Breast epithelium (tissue), 4 donors: ENCODE results near the gene ATP13A2. TPM values are rescaled to one million over a fixed set of nuclear protein-coding genes. Genes with fewer than 3 reads are reported as not detected.

Experiments used
- DNase-seq, 2 donors: peaks; one replicate each; pipeline ENCODE4 v3.0.0-alpha.2; 2019; ENCODE audit warnings: low spot score in 2 of 2
- H3K27ac ChIP-seq, 2 donors: fragments of 200-600 bp; sonication (generic) in 1 of 2; one replicate each; pipeline ENCODE4 v1.5.1; 2016 to 2019; ENCODE audit warnings: mild to moderate bottlenecking in 1 of 2
- H3K27me3 ChIP-seq, 2 donors: fragments of 200-600 bp; sonication (generic) in 1 of 2; one replicate each; pipeline versions ENCODE4 v1.5.1 to v1.6.0; 2017 to 2019; ENCODE audit warnings: control low read depth in 1 of 2, mild to moderate bottlenecking in 1 of 2
- H3K36me3 ChIP-seq: fragments of 200-600 bp; one replicate; pipeline ENCODE4 v1.5.1; 2019
- H3K4me1 ChIP-seq, 2 donors: fragments of 200-600 bp; sonication (generic); one replicate each; pipeline ENCODE4 v1.5.1; 2016 to 2019; ENCODE audit warnings: control low read depth in 1 of 2
- H3K4me3 ChIP-seq, 3 donors: fragments of 200-600 bp; sonication (generic); 1 replicate in 2 of 3; 2 replicates in 1 of 3; pipeline ENCODE4 v1.5.1; 2016 to 2019; ENCODE audit warnings: mild to moderate bottlenecking in 3 of 3, moderate library complexity in 2 of 3
- H3K9me3 ChIP-seq, 2 donors: fragments of 200-600 bp; sonication (generic) in 1 of 2; one replicate each; pipeline ENCODE4 v1.5.1; 2016 to 2019; ENCODE audit warnings: control low read depth in 1 of 2
- POLR2A ChIP-seq: fragments of 450-650 bp; IDR thresholded peaks from one replicate; pipeline ENCODE4 v1.6.1; 2016; ENCODE audit warnings: antibody characterized with exemption, mild to moderate bottlenecking, moderate library complexity
- POLR2AphosphoS5 ChIP-seq, 3 donors: sonication (generic); formaldehyde crosslinking; IDR thresholded peaks; one replicate each; pipeline ENCODE4 v1.6.1; 2017; ENCODE audit warnings: antibody characterized with exemption in 3 of 3
- intact Hi-C: fragments of 100-400 bp; cut with DNase I; formaldehyde crosslinking; loops from one replicate; pipeline ENCODE4 v1.15.1; 2023; ENCODE audit warnings: low total_unique reads
- total RNA-seq, 3 donors: library from RNA; depleted of rRNA; stranded (reverse); fragments of >200 nt; gene quantifications; one replicate each; pipeline ENCODE4 v1.1.0, GENCODE V29; 2016
- TF ChIP-seq, protein P1 (sequence below), 3 donors: fragments of 450-650 bp; IDR thresholded peaks; one replicate each; pipeline ENCODE4 v1.5.1; 2016 to 2017; ENCODE audit warnings: antibody characterized with exemption in 3 of 3, mild to moderate bottlenecking in 3 of 3, moderate library complexity in 3 of 3

ATP13A2 gene
- total RNA-seq, 3 donors from 2014 or later, result 17.3 to 31.5 (median 31.3) TPM

DNA sequence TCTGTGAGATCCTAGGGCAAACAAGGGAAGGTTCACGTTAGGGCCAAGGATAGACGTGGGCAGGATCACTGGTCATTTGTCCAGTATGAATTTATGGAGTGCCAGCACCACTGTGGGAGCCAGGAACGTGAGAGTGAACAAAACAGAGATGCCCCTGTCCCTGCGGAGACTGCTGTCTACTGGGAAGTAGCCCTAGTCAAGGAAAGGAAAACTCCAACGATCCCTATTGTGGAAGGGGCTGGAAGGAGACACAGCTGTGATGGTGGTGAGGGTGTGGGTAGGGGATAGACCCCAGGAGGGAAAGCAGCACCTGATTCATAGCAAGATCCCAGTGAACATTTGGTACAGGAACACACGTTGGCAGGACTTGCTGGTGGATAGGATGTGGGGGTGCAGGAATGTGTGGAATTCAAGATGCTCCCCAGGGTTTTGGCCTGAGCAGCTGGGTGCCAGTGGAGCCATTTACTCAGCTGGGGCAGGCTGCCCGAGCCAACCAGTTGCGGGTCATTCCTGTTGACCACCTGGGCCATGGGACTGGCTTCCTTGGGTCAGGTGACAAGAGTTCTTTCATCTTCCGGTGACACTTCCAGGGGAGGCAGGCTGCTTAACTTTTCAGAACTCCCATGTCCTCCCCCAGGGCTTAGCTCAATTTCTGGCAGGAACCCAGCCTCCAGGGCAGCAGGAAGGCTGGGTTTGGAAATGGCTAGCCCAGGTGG, 1.2 kb upstream of the ATP13A2 start:
- Histone ChIP-seq H3K27me3 (no peaks in the 10 kb centered on the region), H3K27ac (peak overlapping the region; percentile 27 to 42), H3K4me3 (peak overlapping the region in 1 of 3 donors; percentile 97), H3K4me1 (peaks cover 12 to 20% of the 10 kb centered on the region in 2 donors), H3K36me3 (no peaks in the 10 kb centered on the region), H3K9me3 (no peaks in the 10 kb centered on the region)
- TF ChIP-seq POLR2AphosphoS5 (IDR thresholded peaks at IDR 0.05), result no peak
- TF ChIP-seq, protein P1, sequence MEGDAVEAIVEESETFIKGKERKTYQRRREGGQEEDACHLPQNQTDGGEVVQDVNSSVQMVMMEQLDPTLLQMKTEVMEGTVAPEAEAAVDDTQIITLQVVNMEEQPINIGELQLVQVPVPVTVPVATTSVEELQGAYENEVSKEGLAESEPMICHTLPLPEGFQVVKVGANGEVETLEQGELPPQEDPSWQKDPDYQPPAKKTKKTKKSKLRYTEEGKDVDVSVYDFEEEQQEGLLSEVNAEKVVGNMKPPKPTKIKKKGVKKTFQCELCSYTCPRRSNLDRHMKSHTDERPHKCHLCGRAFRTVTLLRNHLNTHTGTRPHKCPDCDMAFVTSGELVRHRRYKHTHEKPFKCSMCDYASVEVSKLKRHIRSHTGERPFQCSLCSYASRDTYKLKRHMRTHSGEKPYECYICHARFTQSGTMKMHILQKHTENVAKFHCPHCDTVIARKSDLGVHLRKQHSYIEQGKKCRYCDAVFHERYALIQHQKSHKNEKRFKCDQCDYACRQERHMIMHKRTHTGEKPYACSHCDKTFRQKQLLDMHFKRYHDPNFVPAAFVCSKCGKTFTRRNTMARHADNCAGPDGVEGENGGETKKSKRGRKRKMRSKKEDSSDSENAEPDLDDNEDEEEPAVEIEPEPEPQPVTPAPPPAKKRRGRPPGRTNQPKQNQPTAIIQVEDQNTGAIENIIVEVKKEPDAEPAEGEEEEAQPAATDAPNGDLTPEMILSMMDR (IDR thresholded peaks at IDR 0.05), result no peak
- no peak for TF ChIP-seq POLR2A
- intact Hi-C loops, result no loop called here
- peak in 1 of 2 donors; percentile 78 for DNase-seq

DNA sequence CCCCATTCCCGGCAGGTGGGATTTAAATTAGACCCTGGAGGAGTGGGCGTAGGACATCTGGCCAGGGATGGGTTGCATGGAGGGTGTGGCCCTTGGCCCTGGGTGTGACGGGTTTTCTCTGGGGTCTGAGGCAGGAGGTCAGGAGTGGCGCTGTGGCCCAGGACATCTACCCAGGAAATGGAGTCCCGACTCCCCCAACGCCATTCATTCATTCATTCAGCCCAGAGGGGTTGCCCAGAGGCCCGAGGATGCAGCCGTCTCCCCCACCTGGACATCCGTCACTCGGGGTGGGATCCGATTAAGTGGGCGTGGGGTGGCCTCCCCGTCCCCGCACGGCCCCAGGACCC, 663 bp downstream of the ATP13A2 start:
- Histone ChIP-seq H3K4me3 (peak overlapping the region; percentile 82 to 97 (median 84)), H3K36me3 (no peaks in the 10 kb centered on the region), H3K27me3 (no peaks in the 10 kb centered on the region), H3K9me3 (no peaks in the 10 kb centered on the region), H3K27ac (no peak overlapping the region), H3K4me1 (peaks cover 12 to 20% of the 10 kb centered on the region in 2 donors)
- DNase-seq, result no peak
- no peak for TF ChIP-seq POLR2AphosphoS5 (IDR thresholded peaks at IDR 0.05)
- no peak for TF ChIP-seq POLR2A
- TF ChIP-seq, protein P1 (IDR thresholded peaks at IDR 0.05), result no peak
- intact Hi-C loops, result no loop called here

DNA sequence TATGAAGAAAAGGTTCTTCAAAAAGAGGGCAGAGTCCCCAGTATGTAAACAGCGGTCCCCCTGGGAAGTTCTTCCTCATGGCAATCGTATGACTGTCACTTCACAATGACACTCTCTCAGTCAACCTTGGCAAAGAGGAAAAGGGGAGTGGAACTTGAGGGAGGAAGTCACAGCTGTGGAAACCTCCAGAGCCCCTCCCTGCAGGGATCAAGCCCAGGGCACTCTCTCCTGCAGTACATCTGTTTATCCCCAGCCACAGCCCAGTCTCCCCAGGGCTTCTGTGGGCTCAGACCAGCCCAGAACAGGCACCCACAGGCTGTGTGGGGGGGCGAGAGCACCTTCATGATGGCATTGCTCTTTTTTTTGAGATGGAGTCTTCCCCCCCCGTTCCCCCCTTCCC, 2.0 kb downstream of the ATP13A2 start:
- Histone ChIP-seq H3K36me3 (no peaks in the 10 kb centered on the region), H3K4me3 (no peak overlapping the region), H3K9me3 (no peaks in the 10 kb centered on the region), H3K27me3 (no peaks in the 10 kb centered on the region), H3K4me1 (peaks cover 12 to 20% of the 10 kb centered on the region in 2 donors), H3K27ac (no peak overlapping the region)
- intact Hi-C loops, result no loop called here
- no peak for TF ChIP-seq POLR2A
- TF ChIP-seq, protein P1 (IDR thresholded peaks at IDR 0.05), result no peak
- DNase-seq, result no peak

DNA sequence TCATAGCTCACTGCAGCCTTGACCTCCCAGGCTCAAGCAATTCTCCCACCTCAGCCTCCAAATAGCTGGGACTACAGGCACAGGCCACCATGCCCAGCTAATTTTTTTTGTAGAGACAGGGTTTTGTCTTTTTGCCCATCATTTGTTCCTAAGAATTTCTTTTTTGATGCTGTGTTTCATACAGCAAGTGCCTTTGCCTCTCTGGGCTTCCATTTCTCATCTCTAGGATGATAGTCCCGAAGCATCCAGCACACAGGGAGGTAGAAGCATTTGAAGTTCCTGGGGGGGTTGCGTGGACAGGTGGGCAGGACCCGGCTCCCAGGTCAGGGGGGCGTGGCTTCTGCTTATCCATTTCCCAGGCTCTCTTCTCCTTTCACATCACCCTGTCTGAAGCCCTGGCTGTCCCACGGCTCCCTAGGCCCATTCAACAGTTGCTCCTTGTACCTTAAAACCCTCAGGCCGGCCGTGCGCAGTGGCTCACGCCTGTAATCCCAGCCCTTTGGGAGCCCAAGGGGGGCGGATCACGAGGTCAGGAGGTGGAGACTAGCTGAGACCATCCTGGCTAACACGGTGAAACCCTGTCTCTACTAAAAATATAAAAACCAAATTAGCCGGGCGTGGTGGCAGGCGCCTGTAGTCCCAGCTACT, 3.4 kb downstream of the ATP13A2 start:
- DNase-seq, result no peak
- TF ChIP-seq POLR2A (no peak), POLR2AphosphoS5 (IDR thresholded peaks at IDR 0.05) (no peak)
- TF ChIP-seq, protein P1 (IDR thresholded peaks at IDR 0.05), result no peak
- no peaks in the 10 kb centered on the region for H3K9me3 ChIP-seq
- H3K36me3 ChIP-seq, result no peaks in the 10 kb centered on the region
- H3K4me1 ChIP-seq, result peaks cover 12 to 14% of the 10 kb centered on the region in 2 donors
- intact Hi-C loops, result no loop called here
- no peaks in the 10 kb centered on the region for H3K27me3 ChIP-seq
- H3K4me3 ChIP-seq, result no peak overlapping the region
- H3K27ac ChIP-seq, result no peak overlapping the region

DNA sequence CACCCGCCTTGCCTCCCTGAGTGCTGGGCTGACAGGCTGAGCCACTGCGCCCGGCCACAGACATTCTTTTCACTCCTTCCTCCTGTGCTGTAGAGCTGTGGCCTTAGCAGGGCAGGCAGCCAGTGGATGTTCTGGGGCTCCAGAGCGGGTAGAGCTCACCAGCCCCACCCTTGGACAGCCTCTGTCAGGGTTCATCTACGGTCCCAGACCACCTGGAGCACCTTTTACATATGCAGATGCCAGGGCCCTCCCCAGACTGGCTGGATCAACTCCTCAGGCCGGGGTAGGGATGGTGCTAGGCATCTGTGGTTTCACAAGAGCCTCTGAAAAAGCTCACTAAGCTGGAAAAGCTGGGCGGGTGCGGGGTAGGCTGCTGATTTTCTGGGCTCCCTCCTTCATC, 4.6 kb downstream of the ATP13A2 start:
- Histone ChIP-seq H3K36me3 (no peaks in the 10 kb centered on the region), H3K4me1 (peaks cover 10 to 12% of the 10 kb centered on the region in 2 donors), H3K9me3 (no peaks in the 10 kb centered on the region), H3K27ac (no peak overlapping the region), H3K4me3 (no peak overlapping the region), H3K27me3 (no peaks in the 10 kb centered on the region)
- no peak for DNase-seq
- intact Hi-C loops, result no loop called here
- no peak for TF ChIP-seq POLR2AphosphoS5 (IDR thresholded peaks at IDR 0.05)
- TF ChIP-seq POLR2A, result no peak
- TF ChIP-seq, protein P1 (IDR thresholded peaks at IDR 0.05), result no peak
